AG04449 (cell line): Measurements from ENCODE around the gene S1PR4.
A peak's percentile ranks its signal among the peaks of the same experiment; 100 is the strongest.

ENCODE experiments used
- CTCF ChIA-PET: fragments of 350-600 bp; formaldehyde crosslinking; extraction: SDS; loops from one replicate; lab custom pipeline; 2021; ENCODE audit warnings: antibody characterized with exemption; lab: Yijun Ruan, JAX
- POLR2A ChIA-PET: fragments of 400-600, 350-600 bp; formaldehyde crosslinking; extraction: SDS; loops from one replicate; lab custom pipeline; 2020; ENCODE audit warnings: antibody characterized with exemption, inconsistent platforms; lab: Yijun Ruan, JAX
- DNase-seq: peaks from one replicate; pipeline ENCODE4 v3.0.0-alpha.2; 2010; ENCODE audit warnings: low read depth, low spot score
- H3K4me3 ChIP-seq: 2 replicates; pipeline ENCODE4 v1.5.1; 2011; ENCODE audit warnings: low read depth, mild to moderate bottlenecking, control low read depth, low read length
- TF ChIP-seq, protein P1 (sequence below): IDR thresholded peaks from one replicate; pipeline ENCODE4 v1.5.1; 2011; ENCODE audit warnings: mild to moderate bottlenecking, moderate library complexity, low read length, control low read depth, inconsistent platforms; ENCODE audit not compliant: insufficient read depth; ENCODE audit errors: missing control alignments

The S1PR4 gene, protein sequence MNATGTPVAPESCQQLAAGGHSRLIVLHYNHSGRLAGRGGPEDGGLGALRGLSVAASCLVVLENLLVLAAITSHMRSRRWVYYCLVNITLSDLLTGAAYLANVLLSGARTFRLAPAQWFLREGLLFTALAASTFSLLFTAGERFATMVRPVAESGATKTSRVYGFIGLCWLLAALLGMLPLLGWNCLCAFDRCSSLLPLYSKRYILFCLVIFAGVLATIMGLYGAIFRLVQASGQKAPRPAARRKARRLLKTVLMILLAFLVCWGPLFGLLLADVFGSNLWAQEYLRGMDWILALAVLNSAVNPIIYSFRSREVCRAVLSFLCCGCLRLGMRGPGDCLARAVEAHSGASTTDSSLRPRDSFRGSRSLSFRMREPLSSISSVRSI

DNA sequence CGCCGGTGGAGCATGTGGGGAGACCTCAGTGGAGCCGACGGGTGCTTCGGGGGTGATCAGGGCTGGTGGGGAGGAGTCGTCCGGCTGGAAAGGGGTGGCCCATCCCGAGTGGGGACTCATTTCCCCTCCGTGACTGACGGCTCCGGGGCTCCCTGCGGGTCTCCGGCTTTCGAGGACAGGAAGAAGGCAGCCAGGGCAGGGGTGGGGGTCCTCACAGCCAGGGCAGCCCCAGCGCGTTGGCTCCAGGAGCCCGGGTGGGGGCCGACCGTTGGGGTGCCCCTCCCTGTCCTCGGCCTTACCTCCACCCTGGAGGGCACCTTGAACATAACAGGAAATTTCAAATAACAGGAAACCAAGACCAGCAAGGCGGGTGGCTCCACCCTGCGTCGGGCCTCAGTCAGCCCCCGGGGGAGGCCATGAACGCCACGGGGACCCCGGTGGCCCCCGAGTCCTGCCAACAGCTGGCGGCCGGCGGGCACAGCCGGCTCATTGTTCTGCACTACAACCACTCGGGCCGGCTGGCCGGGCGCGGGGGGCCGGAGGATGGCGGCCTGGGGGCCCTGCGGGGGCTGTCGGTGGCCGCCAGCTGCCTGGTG, at the start of gene S1PR4:
Gene S1PR4 (plus strand): TSS at position 393 of the 596 bp plus-strand sequence. CDS start 24 bp downstream, at position 417.
- no peak for DNase-seq
- POLR2A ChIA-PET, result no interaction called here
- TF ChIP-seq, protein P1, sequence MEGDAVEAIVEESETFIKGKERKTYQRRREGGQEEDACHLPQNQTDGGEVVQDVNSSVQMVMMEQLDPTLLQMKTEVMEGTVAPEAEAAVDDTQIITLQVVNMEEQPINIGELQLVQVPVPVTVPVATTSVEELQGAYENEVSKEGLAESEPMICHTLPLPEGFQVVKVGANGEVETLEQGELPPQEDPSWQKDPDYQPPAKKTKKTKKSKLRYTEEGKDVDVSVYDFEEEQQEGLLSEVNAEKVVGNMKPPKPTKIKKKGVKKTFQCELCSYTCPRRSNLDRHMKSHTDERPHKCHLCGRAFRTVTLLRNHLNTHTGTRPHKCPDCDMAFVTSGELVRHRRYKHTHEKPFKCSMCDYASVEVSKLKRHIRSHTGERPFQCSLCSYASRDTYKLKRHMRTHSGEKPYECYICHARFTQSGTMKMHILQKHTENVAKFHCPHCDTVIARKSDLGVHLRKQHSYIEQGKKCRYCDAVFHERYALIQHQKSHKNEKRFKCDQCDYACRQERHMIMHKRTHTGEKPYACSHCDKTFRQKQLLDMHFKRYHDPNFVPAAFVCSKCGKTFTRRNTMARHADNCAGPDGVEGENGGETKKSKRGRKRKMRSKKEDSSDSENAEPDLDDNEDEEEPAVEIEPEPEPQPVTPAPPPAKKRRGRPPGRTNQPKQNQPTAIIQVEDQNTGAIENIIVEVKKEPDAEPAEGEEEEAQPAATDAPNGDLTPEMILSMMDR, result no peak
- H3K4me3 ChIP-seq, result no peak within 1 kb of the TSS
- CTCF ChIA-PET, result no interaction called here

DNA sequence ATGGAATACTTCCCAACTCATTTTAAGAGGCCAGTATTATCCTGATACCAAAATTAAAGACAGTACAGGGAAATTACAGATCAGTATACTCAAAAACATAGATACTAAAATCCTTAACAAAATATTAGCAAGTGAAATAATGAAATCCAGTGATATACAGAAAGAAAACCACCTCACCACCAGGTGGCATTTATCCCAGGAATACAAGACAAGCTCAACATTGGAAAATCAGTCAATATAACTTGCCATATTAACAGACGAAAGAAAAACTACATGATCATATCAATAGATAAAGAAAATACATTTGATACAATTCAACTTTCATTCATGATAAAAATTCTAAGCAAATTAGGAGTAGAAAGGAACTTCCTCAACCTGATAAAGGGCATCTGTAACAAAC, 49.5 kb upstream of the S1PR4 start:
- CTCF ChIA-PET, result interaction anchor here (0.5 to 9.6 kb wide), 24 partner anchors 12 to 178 kb away, joined by 3 to 282 read pairs (median 6); partner anchors contain the start of gene NCLN
- no peak for DNase-seq

DNA sequence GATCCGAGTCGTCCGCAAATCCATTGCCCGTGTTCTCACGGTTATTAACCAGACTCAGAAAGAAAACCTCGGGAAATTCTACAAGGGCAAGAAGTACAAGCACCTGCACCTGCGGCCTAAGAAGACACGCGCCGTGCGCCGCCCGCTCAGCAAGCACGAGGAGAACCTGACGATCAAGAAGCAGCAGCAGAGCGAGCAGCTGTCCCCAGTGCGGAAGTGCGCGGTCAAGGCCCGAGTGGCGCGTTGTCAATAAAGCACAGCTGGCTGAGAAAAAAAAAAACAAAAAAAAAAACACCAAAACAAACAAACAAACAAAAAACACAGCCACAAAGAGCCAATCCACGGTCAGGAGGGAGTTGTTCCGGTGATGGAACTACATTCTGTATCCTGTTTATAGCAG, 47.4 kb upstream of the S1PR4 start:
- DNase-seq, result no peak
- TF ChIP-seq, protein P1, result no peak
- POLR2A ChIA-PET, result no interaction called here
- no peak overlapping the region for H3K4me3 ChIP-seq
- CTCF ChIA-PET, result interaction anchor here (0.8 to 9.6 kb wide), 9 partner anchors 10 to 180 kb away, joined by 3 to 282 read pairs (median 19); no protein-coding TSS in a partner anchor

More for the DNA sequence above, 49.5 kb upstream of the S1PR4 start:
- TF ChIP-seq, protein P1, result peak; percentile 24
- H3K4me3 ChIP-seq, result no peak overlapping the region
- POLR2A ChIA-PET, result interaction anchor here (1.1 kb wide), 1 partner anchor 178 kb away, joined by 4 read pairs; no protein-coding TSS in a partner anchor

DNA sequence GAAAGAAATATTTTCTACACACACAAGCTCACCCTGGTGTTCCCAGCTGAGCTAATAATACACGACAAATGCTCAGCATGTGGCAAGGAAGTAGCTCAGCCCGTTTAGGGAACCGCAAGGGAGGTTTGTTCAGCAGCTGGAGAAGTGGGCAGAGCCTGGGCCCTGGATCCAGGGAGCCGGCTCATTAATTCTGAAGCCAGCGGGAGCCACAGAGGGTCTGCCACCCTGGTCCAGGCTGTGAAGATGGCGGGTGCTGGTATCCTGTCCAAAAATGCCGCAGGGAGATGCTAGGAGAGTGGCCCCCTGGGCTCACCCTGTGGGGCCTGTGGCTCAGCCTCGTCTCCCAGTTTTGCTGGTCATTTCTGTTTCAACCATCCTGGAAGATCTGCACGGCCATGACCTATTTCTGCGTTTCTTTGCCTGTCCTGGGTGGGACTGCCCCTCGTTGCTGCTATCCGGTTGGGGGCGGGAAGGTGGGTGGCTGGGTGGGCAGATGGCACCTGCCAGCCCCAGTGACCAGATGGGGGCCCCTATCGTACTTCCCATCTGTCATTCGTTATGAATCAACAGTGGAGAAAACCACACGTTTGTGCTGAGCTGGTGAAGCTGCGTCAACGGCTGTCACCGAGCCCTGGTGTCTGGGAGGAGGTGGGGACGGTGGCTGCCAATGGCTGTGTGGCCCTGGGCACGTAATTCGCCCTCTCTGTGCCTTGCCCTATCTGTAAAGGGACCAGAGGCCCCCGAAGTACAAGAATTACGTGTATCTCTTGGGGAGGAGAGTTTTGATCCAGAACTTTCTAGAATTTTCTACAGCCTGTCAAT, 45.4 kb upstream of the S1PR4 start:
- H3K4me3 ChIP-seq, result no peak overlapping the region
- TF ChIP-seq, protein P1, result no peak
- CTCF ChIA-PET, result interaction anchor here (0.7 to 9.6 kb wide), 6 partner anchors 8 to 181 kb away, joined by 3 to 282 read pairs (median 7); no protein-coding TSS in a partner anchor

DNA sequence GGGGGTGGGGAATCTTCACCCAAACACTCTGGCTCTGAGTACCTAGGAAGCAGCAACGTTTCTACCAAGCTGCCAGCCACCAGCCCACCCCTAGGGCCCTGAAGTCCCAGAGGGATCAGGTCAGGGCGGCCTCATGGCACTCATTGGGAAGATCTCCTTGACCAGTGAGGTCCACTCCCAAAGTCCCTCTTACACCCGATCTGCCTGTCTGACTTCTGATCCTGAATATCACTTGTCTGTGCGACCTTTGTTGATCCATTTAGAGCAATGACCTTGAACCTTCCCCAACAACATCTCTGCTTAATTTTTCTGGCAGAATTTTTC, 44.8 kb upstream of the S1PR4 start:
- TF ChIP-seq, protein P1, result no peak
- ChIA-PET CTCF (interaction anchor here (1.2 to 9.6 kb wide), 3 partner anchors 7 to 182 kb away, joined by 3 to 282 read pairs (median 113); no protein-coding TSS in a partner anchor), POLR2A (interaction anchor here (1.5 kb wide), 1 partner anchor 8 kb away, joined by 4 read pairs; no protein-coding TSS in a partner anchor)
- DNase-seq, result no peak
- no peak overlapping the region for H3K4me3 ChIP-seq

More for the DNA sequence above, 45.4 kb upstream of the S1PR4 start:
- POLR2A ChIA-PET, result interaction anchor here (0.9 to 1.5 kb wide), 3 partner anchors 9 to 182 kb away, joined by 3 to 4 read pairs (median 4); no protein-coding TSS in a partner anchor
- no peak for DNase-seq
